Dermis blood vessel endothelial cell (primary cell): Measurements from ENCODE around the gene LRP4. TPM values are rescaled to one million over a fixed set of nuclear protein-coding genes. Genes with fewer than 3 reads are reported as not detected.

Experiments used
- DNase-seq: peaks from one replicate; pipeline ENCODE4 v3.0.0; 2010
- total RNA-seq: library from RNA; depleted of rRNA; stranded (reverse); fragments of >200 nt; gene quantifications from 2 replicates; pipeline ENCODE4 v1.2.3, GENCODE V29; 2014

The LRP4 gene
- total RNA-seq, 1 donor from 2014 or later, result 1.4 TPM

DNA sequence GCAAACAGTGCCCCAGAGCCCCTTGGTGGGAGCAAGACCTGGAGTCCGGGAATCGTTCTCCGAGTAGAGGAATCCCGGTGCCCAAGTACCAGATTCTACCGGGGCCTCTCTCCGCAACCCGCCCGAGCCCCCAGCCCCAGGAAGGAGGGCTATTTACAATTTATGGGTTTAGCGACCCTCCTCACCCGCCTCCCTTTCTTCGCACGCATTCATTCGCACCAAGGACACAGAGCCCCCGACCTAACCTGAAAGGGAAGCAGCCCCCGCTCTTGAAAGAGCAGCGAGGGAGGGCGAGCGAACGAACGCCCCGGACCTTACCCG is 628 bp downstream of the LRP4 start:
- DNase-seq, result no peak

DNA sequence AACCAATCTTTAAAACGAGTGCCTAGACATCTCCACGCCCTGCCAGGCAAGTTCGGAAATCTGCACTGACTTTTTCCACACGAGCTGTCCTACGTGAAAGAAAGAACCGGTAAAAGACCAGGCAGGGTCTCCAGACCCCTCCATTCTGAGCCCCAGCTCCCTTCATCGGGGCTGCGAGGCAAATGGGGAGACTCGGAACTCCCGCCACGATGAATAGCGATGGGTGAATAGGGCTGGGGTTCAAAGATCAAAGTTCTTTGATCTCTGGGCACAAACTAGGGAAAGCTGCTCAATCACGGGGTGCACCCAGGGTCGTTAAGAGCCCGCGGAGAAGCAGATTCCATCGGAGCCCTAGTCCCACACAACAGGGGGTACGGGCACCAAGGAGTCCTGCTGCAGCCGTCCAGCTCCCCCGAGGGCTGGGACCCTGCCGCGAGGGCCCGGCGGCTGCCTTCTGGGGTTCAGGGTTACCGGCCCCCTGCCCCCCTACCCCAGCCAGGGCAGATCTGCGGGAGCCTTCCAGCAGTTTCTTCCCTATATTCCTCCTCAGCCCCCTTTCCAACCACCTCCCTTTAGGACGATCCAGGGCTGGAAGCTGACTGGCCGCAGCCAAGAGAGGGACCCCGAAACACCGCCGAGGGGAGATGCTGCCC is 1.1 kb downstream of the LRP4 start:
- DNase-seq, result no peak

DNA sequence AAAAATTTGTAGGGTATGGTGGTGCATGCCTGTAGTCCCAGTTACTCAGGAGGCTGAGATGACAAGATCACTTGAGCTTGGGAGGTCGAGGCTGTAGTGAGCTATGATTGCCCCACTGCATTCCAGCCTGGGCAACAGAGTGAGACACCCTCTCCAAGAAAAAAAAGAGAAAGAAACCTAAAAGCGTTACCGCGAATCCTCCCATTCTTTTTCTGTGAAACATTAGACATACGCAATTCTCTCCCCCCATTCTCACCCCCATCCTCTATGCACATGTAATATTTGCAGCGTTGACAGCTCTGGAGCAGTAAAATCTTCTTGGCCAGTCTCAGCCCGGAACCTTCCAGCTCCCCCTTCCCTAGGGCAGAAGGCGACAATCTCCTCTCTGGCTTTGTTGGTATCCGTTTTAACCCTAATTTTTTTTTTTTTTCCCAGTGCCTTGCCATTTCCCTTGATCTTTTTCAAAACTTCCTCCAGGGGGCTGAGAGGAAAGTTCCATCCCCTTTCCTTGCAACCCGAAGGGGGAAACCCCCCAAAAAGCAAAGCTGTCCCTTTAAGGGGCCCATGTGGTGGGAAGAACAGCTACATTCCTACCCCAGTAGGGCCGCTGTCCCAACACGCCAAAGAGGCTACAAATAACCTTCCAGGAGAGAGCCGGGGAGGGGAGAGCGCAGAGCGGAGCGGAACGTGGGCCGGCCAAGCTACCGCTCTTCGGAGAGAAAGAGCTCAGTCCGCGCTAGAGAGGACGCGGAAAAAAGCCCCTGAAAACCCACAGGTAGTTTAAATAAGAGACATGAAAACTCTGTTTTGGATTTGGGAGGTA is 1.9 kb downstream of the LRP4 start:
- peak; percentile 66 for DNase-seq

DNA sequence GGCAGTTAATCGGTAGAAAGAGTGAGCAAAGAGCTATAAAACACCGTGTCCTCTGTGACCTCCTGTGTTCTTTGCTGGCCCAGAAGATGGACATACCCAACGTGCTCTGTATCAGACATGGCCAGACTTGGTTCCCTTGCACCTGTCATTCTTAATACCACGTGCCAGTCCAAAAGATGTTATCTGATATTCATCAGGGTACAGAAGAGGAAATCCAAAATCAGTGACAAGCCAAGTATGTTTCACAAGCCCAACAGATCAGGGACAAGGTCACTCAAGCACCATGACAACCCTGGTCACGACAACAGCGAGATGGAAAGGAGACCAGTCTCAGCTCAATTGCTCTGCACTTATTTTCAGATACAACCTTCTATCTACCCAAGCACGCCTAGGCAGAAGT is 3.4 kb downstream of the LRP4 start:
- no peak for DNase-seq

DNA sequence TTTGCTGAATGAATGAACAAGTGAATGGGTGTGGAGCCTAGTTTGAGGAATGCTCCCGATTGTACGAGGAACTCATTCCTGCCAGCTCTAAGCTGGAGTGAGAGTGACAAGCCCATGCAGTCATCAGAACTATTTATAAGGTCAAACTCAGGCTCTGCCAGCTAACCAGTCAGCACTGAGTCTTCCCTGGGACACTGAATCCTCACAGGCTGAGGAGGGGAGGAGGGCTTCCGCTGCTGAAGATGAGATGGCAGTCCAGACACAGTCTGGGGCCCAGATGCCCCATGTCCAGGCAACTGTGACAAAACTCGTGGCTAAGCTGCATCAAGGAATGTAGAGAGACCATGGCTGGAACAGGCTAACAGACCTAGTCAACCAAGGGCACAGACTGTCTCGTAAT is 4.0 kb downstream of the LRP4 start:
- no peak for DNase-seq

DNA sequence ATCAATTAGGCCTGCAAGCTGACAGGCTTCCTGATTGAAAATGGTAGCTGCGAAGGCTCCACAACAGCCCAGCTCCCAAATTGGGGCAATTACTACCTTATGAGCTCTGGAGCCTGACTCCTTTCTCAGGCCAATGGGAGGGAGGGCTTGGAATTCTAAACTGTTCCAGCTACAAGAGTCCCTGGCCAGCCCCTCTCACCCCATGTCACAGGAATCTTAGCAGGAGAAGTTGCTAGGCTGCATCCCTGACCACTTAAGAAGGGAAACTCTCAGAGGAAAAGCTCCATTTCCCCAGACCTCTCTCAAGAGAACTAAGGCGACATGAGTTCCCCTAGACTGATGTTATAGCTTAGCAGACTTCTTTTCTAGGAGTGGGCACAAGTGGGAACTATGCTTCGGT is 4.9 kb downstream of the LRP4 start:
- no peak for DNase-seq

DNA sequence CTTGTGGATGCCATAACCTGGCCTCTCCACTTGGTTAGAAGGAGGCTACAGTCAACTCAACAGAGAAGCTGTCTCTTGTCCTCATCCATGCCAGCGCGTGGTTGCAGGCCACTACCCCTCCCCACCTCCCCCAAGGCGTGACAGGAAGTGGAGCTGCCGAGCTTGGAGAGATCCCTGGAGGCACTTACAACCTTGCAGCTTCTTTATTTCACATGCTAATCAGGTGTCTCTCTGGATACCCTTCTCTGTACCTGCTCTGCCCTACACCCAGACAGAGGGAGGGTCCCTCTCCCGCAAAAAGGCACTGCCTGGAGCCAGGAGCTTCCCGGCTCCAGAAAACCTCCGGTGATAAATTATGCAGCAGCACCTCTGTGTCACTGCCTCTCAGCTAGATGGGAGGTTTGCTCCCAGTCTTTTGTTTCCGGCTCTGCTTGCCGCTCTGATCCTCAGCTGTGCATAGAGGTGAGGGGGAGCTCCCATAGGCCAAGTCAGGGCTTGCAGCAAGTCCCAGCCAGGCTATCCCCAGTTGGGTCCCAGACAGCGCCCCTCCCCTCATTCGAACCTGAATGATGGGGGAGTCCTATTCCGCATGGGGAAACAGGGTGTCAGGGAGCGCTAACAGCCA is 5.7 kb downstream of the LRP4 start:
- DNase-seq, result no peak

DNA sequence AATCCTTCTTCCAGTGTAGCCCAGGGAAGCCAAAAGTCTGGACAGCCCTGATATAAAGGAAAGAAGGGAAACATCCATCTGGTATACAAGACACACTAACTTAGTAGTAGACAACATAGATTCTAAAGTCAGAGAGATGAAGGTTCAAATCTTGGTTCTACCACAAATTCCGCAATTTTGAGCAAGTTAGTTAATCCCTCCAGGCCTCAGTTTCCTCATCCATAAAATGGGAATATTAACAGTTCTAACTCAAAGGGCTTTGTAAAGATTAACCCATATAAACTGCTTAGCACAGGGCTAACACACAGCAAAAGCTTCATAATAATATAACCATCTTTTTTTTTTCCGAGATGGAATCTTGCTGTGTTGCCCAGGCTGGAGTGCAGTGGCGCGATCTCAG is 10.7 kb downstream of the LRP4 start:
- DNase-seq, result no peak

DNA sequence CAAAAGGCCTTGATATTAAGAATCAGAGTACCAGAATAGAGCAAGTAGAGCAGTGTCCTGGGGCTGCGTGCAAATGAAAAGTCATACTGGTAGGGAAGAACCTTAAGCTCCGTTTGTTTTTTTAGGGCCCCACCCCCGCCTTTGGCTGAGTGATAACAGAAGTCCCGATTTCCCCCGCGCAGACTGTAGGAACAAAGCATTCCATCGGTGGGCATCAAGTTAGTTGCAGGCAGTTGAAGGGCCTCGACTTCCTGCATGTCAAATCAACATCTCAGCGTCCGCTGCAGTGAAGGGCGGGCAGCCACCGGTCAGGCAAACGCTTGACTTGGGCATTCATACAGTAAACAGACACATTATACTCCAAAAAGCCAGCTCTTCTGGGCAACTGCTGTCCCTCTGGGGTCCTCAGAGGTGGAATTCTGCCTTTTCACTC is 11.7 kb downstream of the LRP4 start:
- DNase-seq, result peak; percentile 54

DNA sequence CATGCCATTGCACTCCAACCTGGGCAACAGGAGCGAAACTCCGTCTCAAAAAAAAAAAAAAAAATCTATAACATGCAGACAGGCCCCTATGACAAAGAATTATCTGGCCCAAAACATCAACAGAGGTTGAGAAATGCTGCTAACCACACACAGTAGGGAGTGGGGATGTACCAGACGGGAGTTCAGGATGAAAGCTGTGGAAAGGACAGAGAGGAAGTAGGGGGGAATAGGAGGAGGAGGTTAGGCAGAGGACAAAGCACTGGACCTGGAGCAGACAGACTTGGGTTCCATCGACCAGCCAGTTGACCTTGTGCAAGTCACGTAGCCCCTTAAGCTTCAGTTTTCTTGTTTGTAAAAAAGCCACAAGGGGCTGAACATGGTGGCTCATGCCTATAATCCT is 12.5 kb downstream of the LRP4 start:
- no peak for DNase-seq

DNA sequence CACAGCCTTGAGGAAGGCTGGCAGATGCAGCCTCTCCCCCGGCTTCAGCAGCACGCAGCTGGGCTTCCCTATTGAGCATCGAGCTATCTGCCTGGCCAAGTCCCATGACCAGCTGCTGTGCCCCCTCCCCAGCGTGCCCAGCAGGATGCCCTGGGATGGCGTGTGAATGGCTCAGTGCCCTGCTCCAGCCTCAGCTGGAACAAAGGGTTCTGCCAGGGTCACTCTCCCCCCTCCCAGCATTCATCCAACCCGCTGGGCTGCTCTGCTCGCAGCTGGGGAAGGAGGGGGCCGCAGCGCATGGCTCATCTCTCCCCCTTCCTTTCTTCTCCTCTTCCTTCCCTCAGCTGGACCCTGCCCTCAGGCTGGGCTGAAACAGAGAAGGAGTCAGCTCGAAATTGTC is 14.5 kb downstream of the LRP4 start:
- DNase-seq, result no peak

DNA sequence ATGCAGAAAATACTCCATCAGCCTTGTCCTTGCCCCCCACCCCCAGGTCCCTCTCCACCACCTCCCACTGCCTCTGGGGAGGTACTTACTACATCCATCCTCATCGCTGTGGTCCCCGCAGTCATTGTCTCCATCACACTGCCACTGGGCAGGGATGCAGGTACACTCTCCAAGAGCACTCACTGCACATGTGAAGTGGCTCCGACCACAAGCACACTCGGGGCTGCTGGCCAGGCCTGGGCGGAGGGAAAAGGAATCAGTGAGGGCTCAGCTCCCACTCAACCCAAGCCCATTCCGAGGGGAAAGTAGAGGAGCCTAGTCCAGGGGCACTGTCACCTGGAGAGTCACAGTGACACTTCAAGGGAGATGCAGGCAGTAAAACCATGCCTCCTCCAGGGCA is 15.7 kb downstream of the LRP4 start:
- no peak for DNase-seq

DNA sequence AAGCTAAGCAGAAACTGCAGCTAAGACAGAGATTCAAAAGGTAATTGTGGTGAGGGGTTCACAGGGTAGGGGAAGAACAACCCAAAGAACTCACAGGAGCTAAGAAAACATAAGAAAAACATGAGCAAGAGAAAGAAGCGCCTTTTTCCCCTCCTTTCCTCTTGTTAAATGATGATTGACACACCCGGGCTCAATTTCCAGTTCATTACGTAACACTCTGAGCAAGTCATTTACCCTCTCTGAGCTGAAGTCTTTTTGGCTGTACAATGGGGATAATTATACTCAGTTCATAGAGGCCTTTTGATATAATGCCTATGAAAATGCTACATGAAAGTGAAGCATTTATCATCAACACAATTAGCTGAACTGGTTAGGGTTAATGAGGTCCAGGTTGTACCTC is 17.2 kb downstream of the LRP4 start:
- DNase-seq, result no peak

DNA sequence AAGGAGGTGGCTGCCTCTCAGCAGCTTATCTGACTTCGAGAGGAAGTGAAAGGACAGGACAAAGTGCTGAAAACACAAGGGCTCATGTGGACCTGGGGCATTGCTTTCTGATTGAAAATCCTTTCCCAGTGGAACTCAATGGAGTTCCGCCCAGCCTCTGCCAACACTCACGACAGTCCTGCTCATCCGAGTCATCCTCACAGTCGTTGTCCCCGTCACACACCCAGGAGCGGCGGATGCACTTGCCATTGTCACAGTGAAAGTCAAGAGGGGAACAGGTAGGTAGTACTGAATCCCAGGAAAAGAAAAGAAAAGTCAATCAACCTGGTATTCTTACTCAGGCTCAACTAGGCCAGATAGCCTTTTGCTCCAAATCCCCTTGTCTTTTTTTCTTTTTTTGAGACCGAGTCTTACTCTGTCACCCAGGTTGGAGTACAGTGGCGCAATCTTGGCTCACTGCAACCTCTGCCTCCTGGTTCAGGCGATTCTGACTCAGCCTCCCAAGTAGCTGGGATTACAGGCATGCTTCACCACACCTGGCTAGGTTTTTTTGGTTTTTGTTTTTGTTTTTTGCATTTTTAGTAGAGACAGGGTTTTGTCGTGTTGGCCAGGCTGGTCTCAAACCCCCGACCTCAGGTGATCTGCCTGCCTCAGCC is 18.1 kb downstream of the LRP4 start:
- DNase-seq, result no peak

DNA sequence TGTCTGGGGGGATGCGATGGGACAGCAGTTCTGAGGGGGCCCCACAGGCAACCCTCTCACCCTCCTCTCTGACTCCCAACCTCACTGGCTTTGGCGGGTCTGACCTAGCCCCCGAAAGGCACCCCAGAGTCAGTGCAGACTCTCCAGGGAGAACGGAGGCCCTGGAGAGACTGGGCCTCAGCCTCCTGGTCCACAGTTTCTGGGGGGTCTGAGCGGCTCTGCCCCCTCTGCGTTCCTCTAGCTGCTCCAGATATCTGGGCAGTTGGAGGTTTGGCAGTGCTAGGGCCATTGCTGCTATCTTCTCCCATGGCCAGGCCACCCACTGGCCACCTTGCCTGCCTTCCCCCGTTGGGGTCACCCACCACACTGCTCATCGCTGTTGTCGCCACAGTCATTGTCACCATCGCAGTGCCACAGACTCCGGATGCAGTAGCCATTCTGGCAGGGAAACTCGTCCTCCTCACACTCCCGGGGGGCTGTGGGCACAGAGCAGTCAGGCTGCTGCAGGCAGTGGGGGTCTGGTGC is 18.8 kb downstream of the LRP4 start:
- DNase-seq, result no peak

DNA sequence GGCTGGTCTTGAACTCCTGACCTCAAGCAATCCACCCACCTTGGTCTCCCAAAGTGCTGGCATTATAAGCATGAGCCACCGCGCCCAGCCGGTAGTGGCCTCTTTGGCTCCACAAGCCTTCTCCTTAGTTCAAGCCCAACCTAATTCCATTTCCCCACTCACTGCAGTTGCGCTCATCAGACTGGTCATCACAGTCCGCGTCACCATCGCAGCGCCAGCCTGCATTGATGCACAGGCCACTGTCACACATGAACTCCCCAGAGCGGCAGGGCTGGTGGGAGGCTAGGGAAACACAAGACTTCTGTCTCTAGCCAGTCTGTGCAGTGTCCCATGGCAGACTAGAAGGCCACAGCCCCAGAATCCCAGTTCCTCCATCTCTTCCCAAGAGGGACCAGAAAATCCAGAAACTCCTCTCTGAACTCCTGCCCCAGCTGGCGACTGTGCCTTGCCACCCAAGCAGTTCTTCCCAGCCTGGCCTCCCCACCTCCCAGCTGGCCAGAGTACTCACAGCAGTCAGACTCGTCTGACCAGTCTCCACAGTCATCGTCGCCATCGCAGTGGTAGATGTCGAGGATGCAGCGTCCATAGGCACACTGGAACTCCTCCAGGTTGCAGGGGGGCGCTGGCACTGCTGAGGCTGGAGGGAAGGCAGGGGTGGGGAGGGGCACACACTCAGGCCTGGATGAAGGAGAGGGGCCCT is 19.8 kb downstream of the LRP4 start:
- no peak for DNase-seq

DNA sequence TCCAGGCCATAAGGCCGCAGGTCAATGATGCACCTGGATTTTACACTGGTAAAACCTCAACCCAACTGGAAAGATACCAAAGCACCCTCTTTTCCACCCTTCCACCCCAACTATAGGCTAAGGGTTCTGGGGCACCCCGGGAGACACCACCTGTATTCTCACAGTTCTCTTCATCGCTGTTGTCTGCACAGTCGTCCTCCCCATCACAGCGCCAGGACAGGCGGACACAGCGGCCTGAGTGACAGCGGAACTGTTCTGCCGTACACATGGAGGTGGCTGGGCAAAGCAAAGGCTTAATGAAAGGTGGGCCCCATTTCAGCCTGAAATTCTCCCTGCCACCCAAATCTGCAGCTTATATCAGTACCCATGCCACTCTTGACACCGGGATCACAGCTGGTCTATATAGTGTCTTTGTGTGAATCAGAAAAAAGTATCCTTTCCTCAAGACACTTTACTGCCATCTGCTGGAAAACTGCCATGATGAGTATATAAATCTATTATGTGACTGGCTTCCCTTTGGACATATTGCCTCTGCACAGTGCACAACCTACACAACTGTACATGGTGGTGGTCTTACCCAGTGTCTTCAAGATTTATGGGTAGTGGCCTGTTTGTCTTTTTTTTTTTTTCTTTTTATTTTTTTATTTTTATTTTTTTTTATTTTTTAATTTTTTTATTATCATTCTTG is 21.5 kb downstream of the LRP4 start:
- peak; percentile 65 for DNase-seq

DNA sequence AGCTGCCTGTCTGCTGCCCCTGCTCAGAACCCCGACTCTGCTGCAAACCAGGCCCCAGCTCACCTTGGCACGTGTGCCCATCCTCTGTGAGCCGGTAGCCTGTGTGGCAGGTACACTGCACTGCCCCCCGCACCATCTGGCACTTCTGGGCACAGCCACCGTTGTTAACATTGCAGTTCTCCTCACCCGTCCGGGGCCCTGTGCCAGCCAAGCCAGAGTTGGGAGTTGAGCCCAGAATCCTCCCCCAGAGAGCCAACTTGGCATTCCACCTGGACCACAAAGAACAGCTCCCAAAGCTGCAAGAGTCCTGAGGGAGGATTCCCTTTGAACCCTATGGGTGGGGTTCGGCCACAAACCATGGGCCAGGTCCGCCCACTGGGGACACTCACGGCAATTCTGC is 22.5 kb downstream of the LRP4 start:
- DNase-seq, result no peak

DNA sequence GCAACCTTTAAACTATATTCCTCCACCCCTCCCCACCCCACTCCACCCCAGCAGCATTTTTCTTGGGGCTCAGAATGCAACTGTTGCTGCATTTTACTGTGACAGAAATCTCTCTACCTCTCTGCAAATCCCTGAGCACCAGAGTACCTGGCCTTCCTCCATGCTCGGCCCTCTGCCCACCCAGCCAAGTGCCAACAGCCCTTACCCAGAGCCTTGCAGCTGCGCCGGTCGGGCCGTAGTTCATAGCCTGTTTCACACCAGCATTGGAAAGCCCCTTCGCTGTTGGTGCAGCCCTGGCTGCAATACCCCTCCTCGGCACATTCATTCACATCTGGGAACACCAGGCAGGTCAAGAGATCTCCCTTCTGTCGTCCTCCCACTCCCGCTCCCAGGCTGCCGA is 23.4 kb downstream of the LRP4 start:
- DNase-seq, result no peak

DNA sequence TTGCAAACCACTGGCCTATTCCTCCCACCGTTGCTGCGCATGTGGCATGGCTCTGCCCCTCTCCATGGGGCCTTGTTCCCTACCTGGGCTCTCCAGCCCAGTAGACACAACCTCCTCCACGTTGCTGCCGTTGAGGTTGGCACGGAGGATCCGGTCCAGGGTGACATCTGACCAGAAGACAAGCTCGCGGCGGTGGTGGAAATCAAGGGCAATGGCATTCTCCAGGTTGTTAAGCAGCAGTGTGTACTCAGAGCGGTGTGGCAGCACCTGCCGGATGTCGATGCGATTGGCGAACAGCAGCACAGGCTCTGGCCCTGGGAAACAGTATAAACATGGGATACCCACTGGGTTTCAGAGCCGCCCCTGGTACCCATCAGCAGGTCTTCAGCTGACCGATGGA is 23.8 kb downstream of the LRP4 start:
- no peak for DNase-seq

DNA sequence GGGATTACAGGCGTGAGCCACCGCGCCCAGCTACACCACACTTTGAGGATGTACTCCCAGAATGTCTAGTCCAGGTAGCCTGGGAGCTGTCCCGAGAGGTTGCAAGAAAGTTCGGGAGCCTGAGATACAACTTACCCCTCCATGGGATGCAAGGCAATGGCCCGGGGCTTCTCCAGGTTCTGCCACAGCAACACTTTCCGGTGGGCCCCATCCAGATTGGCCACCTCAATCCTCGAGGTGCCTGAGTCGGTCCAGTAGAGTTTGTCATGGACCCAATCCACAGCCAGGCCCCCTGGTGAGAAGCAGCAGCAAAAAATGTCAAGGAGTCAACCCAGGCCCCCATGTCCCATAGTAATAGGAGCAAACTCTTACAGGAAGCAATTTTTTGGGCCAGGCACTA is 25.5 kb downstream of the LRP4 start:
- no peak for DNase-seq

DNA sequence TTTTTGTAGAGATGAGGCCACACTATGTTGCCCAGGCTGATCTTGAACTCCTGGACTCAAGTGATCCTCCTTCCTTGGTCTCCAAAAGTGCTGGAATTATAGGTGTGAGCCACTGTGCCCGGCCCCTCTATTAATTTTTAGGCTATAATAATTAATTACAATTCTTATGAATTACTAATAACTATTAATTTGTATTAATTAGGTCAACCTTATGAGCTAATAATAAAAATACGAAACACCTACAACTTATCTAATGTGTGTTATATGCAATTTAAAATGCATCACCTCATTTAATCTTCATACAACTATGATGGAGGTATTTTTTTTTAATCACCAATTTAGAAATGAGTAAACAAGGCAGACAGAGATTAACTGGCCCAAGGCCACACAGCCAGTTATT is 26.2 kb downstream of the LRP4 start:
- DNase-seq, result no peak
